Nephron (organoid): ENCODE measurements around the gene MT2A.

Experiments
- H3K27ac Mint-ChIP-seq, 3 experiments: 2 replicates each; pipeline ENCODE4 v1.8.0; 2020; ENCODE audit warnings: mixed read lengths in 3 of 3, mild to moderate bottlenecking in 2 of 3, moderate library complexity in 1 of 3
- H3K27me3 Mint-ChIP-seq: 2 replicates; pipeline ENCODE4 v1.8.0; 2021; ENCODE audit warnings: low read depth, mild to moderate bottlenecking, moderate library complexity, mixed read lengths
- H3K36me3 Mint-ChIP-seq: 2 replicates; pipeline ENCODE4 v1.8.0; 2020; ENCODE audit warnings: low read depth, mixed read lengths
- H3K4me1 Mint-ChIP-seq: 2 replicates; pipeline ENCODE4 v1.8.0; 2020; ENCODE audit warnings: mixed read lengths
- H3K4me3 Mint-ChIP-seq, 3 experiments: 2 replicates each; pipeline ENCODE4 v1.8.0; 2020; ENCODE audit warnings: mild to moderate bottlenecking in 3 of 3, mixed read lengths in 3 of 3, moderate library complexity in 2 of 3
- H3K9me3 Mint-ChIP-seq: 2 replicates; pipeline ENCODE4 v1.8.0; 2020; ENCODE audit warnings: mixed read lengths
- CTCF ChIP-seq, 3 experiments: fragments of 200-600 bp; sonication (generic); IDR thresholded peaks; one replicate each; pipeline ENCODE4 v1.5.0; 2021; ENCODE audit warnings: antibody characterized with exemption in 3 of 3; ENCODE audit not compliant: unreplicated experiment in 3 of 3

MT2A gene

GRCh38 chr16:56640076-56640475 lies 31.7 kb downstream of the MT2A start:
- H3K9me3 Mint-ChIP-seq = no peaks in the 10 kb centered on the region
- TF ChIP-seq CTCF (IDR thresholded peaks at IDR 0.05; ENCODE audit: unreplicated experiment in 3 of 3) = no peak
- no peak overlapping the region for H3K4me3 Mint-ChIP-seq
- no peaks in the 10 kb centered on the region for H3K36me3 Mint-ChIP-seq
- peaks cover 4% of the 10 kb centered on the region for H3K4me1 Mint-ChIP-seq
- H3K27ac Mint-ChIP-seq = no peak overlapping the region
- H3K27me3 Mint-ChIP-seq = peaks cover 100% of the 10 kb centered on the region

GRCh38 chr16:56641166-56641565 lies 32.8 kb downstream of the MT2A start:
- no peak overlapping the region for H3K4me3 Mint-ChIP-seq
- H3K36me3 Mint-ChIP-seq = no peaks in the 10 kb centered on the region
- H3K9me3 Mint-ChIP-seq = no peaks in the 10 kb centered on the region
- no peak overlapping the region for H3K27ac Mint-ChIP-seq
- H3K4me1 Mint-ChIP-seq = peaks cover 4% of the 10 kb centered on the region
- no peak for TF ChIP-seq CTCF (IDR thresholded peaks at IDR 0.05; ENCODE audit: unreplicated experiment in 3 of 3)
- H3K27me3 Mint-ChIP-seq = peaks cover 100% of the 10 kb centered on the region

- no peaks in the 10 kb centered on the region for H3K4me1 Mint-ChIP-seq
- H3K9me3 Mint-ChIP-seq = no peaks in the 10 kb centered on the region
- peak overlapping the region; percentile 29 to 42 (median 36) for H3K4me3 Mint-ChIP-seq
- no peaks in the 10 kb centered on the region for H3K36me3 Mint-ChIP-seq
- peaks cover 100% of the 10 kb centered on the region for H3K27me3 Mint-ChIP-seq
- TF ChIP-seq CTCF (IDR thresholded peaks at IDR 0.05; ENCODE audit: unreplicated experiment in 3 of 3) = peak in 2 of 3 experiments; percentile 12 to 14
- H3K27ac Mint-ChIP-seq = no peak overlapping the region
Measured at GRCh38 chr16:56643080-56643778, 34.8 kb downstream of the MT2A start.

- Mint-ChIP-seq H3K4me3 (peak overlapping the region in 1 of 3 experiments; percentile 6), H3K4me1 (no peaks in the 10 kb centered on the region), H3K9me3 (no peaks in the 10 kb centered on the region), H3K27ac (no peak overlapping the region), H3K27me3 (peaks cover 100% of the 10 kb centered on the region), H3K36me3 (no peaks in the 10 kb centered on the region)
- TF ChIP-seq CTCF (IDR thresholded peaks at IDR 0.05; ENCODE audit: unreplicated experiment in 3 of 3) = no peak
Measured at GRCh38 chr16:56643833-56644232, 35.4 kb downstream of the MT2A start.

- Mint-ChIP-seq H3K4me1 (no peaks in the 10 kb centered on the region), H3K4me3 (no peak overlapping the region), H3K27ac (no peak overlapping the region), H3K36me3 (no peaks in the 10 kb centered on the region), H3K9me3 (no peaks in the 10 kb centered on the region), H3K27me3 (peaks cover 100% of the 10 kb centered on the region)
- no peak for TF ChIP-seq CTCF (IDR thresholded peaks at IDR 0.05; ENCODE audit: unreplicated experiment in 3 of 3)
Measured at GRCh38 chr16:56645311-56645710, 36.9 kb downstream of the MT2A start.

- peaks cover 100% of the 10 kb centered on the region for H3K27me3 Mint-ChIP-seq
Measured at GRCh38 chr16:56645838-56646237, 37.5 kb downstream of the MT2A start.

More at GRCh38 chr16:56645838-56646237, 37.5 kb downstream of the MT2A start:
- H3K27ac Mint-ChIP-seq = no peak overlapping the region
- H3K4me3 Mint-ChIP-seq = no peak overlapping the region
- no peak for TF ChIP-seq CTCF (IDR thresholded peaks at IDR 0.05; ENCODE audit: unreplicated experiment in 3 of 3)
- H3K4me1 Mint-ChIP-seq = no peaks in the 10 kb centered on the region
- no peaks in the 10 kb centered on the region for H3K9me3 Mint-ChIP-seq
- H3K36me3 Mint-ChIP-seq = no peaks in the 10 kb centered on the region
